ENCODE results near the gene VAMP4.

Gene VAMP4

GRCh38 chr1:171740987-171741871, 636 bp downstream of the VAMP4 start:
- TF ChIP-seq CTCF (IDR thresholded peaks at IDR 0.05; ENCODE audit: low read length) (peak; percentile 38), EZH2 (optimal IDR thresholded peaks at IDR 0.05; ENCODE audit: low read depth, low read length) (no peak), EZH2phosphoT487 (IDR thresholded peaks at IDR 0.05; ENCODE audit: low read length) (no peak)
- Histone ChIP-seq H3K27ac (ENCODE audit: low read length) (peak overlapping the region; percentile 86; the same call in 1 of the 2 replicates), H3K9me3 (replicated peaks; ENCODE audit: insufficient read depth, low read length) (no peaks in the 10 kb centered on the region)

GRCh38 chr1:171740356-171740863, 1.5 kb downstream of the VAMP4 start:
- TF ChIP-seq CTCF (IDR thresholded peaks at IDR 0.05; ENCODE audit: low read length) (no peak), EZH2 (optimal IDR thresholded peaks at IDR 0.05; ENCODE audit: low read depth, low read length) (no peak), EZH2phosphoT487 (IDR thresholded peaks at IDR 0.05; ENCODE audit: low read length) (no peak)
- Histone ChIP-seq H3K9ac (ENCODE audit: low read length) (no peak overlapping the region), H3K9me3 (replicated peaks; ENCODE audit: insufficient read depth, low read length) (no peaks in the 10 kb centered on the region), H3K36me3 (replicated peaks; ENCODE audit: insufficient read depth, low read length) (no peaks in the 10 kb centered on the region), H4K20me1 (ENCODE audit: insufficient read depth, low read length) (no peaks in the 10 kb centered on the region), H3K79me2 (ENCODE audit: low read length) (0 out of 2 replicates have a peak, but pooled peaks cover 9% of the 10 kb centered on the region), H3K9me2 (replicated peaks; ENCODE audit: insufficient read depth, low read length) (no peaks in the 10 kb centered on the region), H3F3A (ENCODE audit: insufficient read depth, low read length) (peaks cover 8% of the 10 kb centered on the region), H3K27ac (ENCODE audit: low read length) (no peak overlapping the region), H3K27me3 (replicated peaks; ENCODE audit: insufficient read depth, low read length) (no peaks in the 10 kb centered on the region), H3K4me3 (ENCODE audit: low read length) (no peak overlapping the region), H2AFZ (ENCODE audit: low read length) (peak overlapping the region; percentile 100; the same call in 1 of the 2 replicates), H3K4me2 (ENCODE audit: low read depth, low read length) (peak overlapping the region; percentile 83; the same call in 1 of the 2 replicates), H3K4me1 (ENCODE audit: low read length) (peaks cover 7% of the 10 kb centered on the region)
- no peak for DNase-seq

More at GRCh38 chr1:171740987-171741871, 636 bp downstream of the VAMP4 start:
- H2AFZ ChIP-seq (ENCODE audit: low read length) = peak overlapping the region; percentile 100
- H3K9ac ChIP-seq (ENCODE audit: low read length) = peak overlapping the region; percentile 88
- no peaks in the 10 kb centered on the region for H3K27me3 ChIP-seq (replicated peaks; ENCODE audit: insufficient read depth, low read length)
- no peaks in the 10 kb centered on the region for H3K36me3 ChIP-seq (replicated peaks; ENCODE audit: insufficient read depth, low read length)
- H3K9me2 ChIP-seq (replicated peaks; ENCODE audit: insufficient read depth, low read length) = no peaks in the 10 kb centered on the region
- H3K79me2 ChIP-seq (ENCODE audit: low read length) = 0 out of 2 replicates have a peak, but pooled peaks cover 9% of the 10 kb centered on the region
- peak overlapping the region; percentile 83 for H3K4me2 ChIP-seq (ENCODE audit: low read depth, low read length)
- H3K4me1 ChIP-seq (ENCODE audit: low read length) = peaks cover 7% of the 10 kb centered on the region
- DNase-seq = peak; percentile 61
- peaks cover 8% of the 10 kb centered on the region for H3F3A ChIP-seq (ENCODE audit: insufficient read depth, low read length)
- H3K4me3 ChIP-seq (ENCODE audit: low read length) = peak overlapping the region; percentile 96
- H4K20me1 ChIP-seq (ENCODE audit: insufficient read depth, low read length) = no peaks in the 10 kb centered on the region

- peaks cover 8% of the 10 kb centered on the region for H3F3A ChIP-seq (ENCODE audit: insufficient read depth, low read length)
- H3K36me3 ChIP-seq (replicated peaks; ENCODE audit: insufficient read depth, low read length) = no peaks in the 10 kb centered on the region
- H3K4me2 ChIP-seq (ENCODE audit: low read depth, low read length) = no peak overlapping the region
- H3K27ac ChIP-seq (ENCODE audit: low read length) = no peak overlapping the region
- peaks cover 7% of the 10 kb centered on the region for H3K4me1 ChIP-seq (ENCODE audit: low read length)
- no peaks in the 10 kb centered on the region for H3K9me3 ChIP-seq (replicated peaks; ENCODE audit: insufficient read depth, low read length)
- no peaks in the 10 kb centered on the region for H3K9me2 ChIP-seq (replicated peaks; ENCODE audit: insufficient read depth, low read length)
- H2AFZ ChIP-seq (ENCODE audit: low read length) = no peak overlapping the region
- no peak for TF ChIP-seq EZH2 (optimal IDR thresholded peaks at IDR 0.05; ENCODE audit: low read depth, low read length)
- no peak for TF ChIP-seq EZH2phosphoT487 (IDR thresholded peaks at IDR 0.05; ENCODE audit: low read length)
- no peak for TF ChIP-seq CTCF (IDR thresholded peaks at IDR 0.05; ENCODE audit: low read length)
- H3K4me3 ChIP-seq (ENCODE audit: low read length) = no peak overlapping the region
- no peak overlapping the region for H3K9ac ChIP-seq (ENCODE audit: low read length)
- 0 out of 2 replicates have a peak, but pooled peaks cover 9% of the 10 kb centered on the region for H3K79me2 ChIP-seq (ENCODE audit: low read length)
- DNase-seq = no peak
- H4K20me1 ChIP-seq (ENCODE audit: insufficient read depth, low read length) = no peaks in the 10 kb centered on the region
- no peaks in the 10 kb centered on the region for H3K27me3 ChIP-seq (replicated peaks; ENCODE audit: insufficient read depth, low read length)
Measured at GRCh38 chr1:171739656-171740055, 2.2 kb downstream of the VAMP4 start.

All from MM.1S (cell line).